HG02678 (cell line): ENCODE data around the gene CGB5.
"Not testable (repeated sequence)": the region's sequence is repeated elsewhere in the genome, so short reads cannot be mapped to it uniquely, and the experiment has no call there.

ENCODE experiments used
- ATAC-seq: cut with Tn5 transposase; IDR thresholded peaks from one replicate; pipeline ENCODE4 v1.9.1; 2021; ENCODE audit warnings: mild to moderate bottlenecking, moderate library complexity; ENCODE audit not compliant: unreplicated experiment

CGB5 gene

GRCh38 chr19:49043548-49043947 lies at the start of gene CGB5:
Gene CGB5, plus strand, starts transcription at chr19:49043848. Its CDS starts 362 bp downstream, at chr19:49044210.
- ATAC-seq: not testable (repeated sequence)

GRCh38 chr19:48994035-48994386 lies 49.6 kb upstream of the CGB5 start:
- no peak for ATAC-seq

GRCh38 chr19:48997972-48998371 lies 45.7 kb upstream of the CGB5 start:
- ATAC-seq: no peak

GRCh38 chr19:48999481-49000325 lies 43.9 kb upstream of the CGB5 start:
- ATAC-seq: no peak

GRCh38 chr19:49004133-49004532 lies 39.5 kb upstream of the CGB5 start:
- ATAC-seq: no peak

- no peak for ATAC-seq
Measured at GRCh38 chr19:49004964-49005614, 38.6 kb upstream of the CGB5 start.

GRCh38 chr19:49006905-49007304 lies 36.7 kb upstream of the CGB5 start:
- ATAC-seq: no peak

GRCh38 chr19:49009828-49010227 lies 33.8 kb upstream of the CGB5 start:
- ATAC-seq: no peak

GRCh38 chr19:49010453-49010852 lies 33.2 kb upstream of the CGB5 start:
- ATAC-seq: no peak

- ATAC-seq: no peak
Measured at GRCh38 chr19:49011194-49011593, 32.5 kb upstream of the CGB5 start.

- ATAC-seq: no peak
Measured at GRCh38 chr19:49014123-49014869, 29.4 kb upstream of the CGB5 start.

- ATAC-seq: no peak
Measured at GRCh38 chr19:49014870-49015255, 28.8 kb upstream of the CGB5 start.

GRCh38 chr19:49016067-49016839 lies 27.4 kb upstream of the CGB5 start:
- ATAC-seq: no peak

GRCh38 chr19:49017041-49017665 lies 26.5 kb upstream of the CGB5 start, which contains the start of gene LHB:
Gene LHB, minus strand, starts transcription at chr19:49017091. Its CDS starts 10 bp downstream, at chr19:49017081.
- no peak for ATAC-seq

- ATAC-seq: no peak
Measured at GRCh38 chr19:49017666-49018351, 25.8 kb upstream of the CGB5 start.

- ATAC-seq: not testable (repeated sequence)
Measured at GRCh38 chr19:49018388-49019241, 25.0 kb upstream of the CGB5 start.

GRCh38 chr19:49019242-49019932 lies 24.3 kb upstream of the CGB5 start:
- no peak for ATAC-seq

- no peak for ATAC-seq
Measured at GRCh38 chr19:49020342-49020741, 23.3 kb upstream of the CGB5 start.
